ENCODE data around the gene C6orf132. TPM values are rescaled to one million over a fixed set of nuclear protein-coding genes. Genes with fewer than 3 reads are reported as not detected.

Gene C6orf132
- total and polyA plus RNA-seq, 9 of the 15 experiments (the other 6 are each of a cell fraction or from before 2014, with no cell fraction given) = 0.06 to 0.35 (median 0.14) TPM

DNA sequence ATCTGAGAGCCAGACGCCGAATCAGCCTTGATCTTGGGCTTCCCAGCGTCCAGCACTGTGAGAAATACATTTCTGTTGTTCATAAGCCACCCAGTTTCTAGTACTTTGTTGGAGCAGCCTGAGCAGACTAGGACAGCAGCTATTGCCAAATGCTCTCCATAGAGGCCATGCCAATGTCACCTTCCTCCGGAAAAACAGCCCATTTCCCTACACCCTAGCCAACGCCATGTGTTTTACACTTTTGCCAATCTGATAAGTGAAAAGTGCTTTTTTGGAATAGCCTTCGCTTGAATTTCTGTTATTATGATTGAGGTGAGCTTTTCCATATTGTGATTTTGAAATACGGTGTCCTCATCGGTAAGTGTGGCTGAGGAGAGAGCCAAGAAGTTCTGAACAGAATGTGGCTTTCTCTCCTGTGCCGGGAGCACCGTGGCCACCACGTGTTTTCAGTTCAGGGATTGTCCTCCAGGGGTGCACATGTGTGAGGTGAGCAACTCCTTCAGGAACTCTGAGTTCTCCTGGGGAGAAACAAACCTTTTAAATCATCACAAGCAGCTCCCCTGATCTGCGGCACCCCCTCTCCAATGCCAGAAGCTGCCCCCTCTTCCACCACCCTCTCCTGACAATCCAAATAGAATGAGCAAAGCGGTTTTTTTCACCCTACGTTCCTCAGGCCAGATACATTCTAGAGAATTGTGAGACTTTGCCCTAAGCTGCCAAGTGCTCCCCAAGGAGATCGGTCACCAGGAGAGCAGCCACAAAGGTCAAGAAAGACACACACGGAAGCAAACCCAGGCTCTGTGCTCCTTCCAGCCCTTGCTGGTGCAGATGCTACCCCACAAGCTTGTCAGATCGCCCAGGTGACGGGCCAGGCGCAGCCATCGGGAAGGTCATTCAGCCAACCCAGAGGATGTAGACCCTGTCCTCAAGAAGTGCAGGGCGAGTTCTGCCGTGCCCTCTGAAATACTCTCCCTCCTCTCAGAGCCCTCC is 56.1 kb downstream of the C6orf132 start (continued):
- TF ChIP-seq, protein P1, sequence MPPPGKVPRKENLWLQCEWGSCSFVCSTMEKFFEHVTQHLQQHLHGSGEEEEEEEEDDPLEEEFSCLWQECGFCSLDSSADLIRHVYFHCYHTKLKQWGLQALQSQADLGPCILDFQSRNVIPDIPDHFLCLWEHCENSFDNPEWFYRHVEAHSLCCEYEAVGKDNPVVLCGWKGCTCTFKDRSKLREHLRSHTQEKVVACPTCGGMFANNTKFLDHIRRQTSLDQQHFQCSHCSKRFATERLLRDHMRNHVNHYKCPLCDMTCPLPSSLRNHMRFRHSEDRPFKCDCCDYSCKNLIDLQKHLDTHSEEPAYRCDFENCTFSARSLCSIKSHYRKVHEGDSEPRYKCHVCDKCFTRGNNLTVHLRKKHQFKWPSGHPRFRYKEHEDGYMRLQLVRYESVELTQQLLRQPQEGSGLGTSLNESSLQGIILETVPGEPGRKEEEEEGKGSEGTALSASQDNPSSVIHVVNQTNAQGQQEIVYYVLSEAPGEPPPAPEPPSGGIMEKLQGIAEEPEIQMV (tag; conservative IDR thresholded peaks at IDR 0.05; ENCODE audit: low read depth) = no peak
- TF ChIP-seq ZNF444 (CRISPR knock-in tag; IDR thresholded peaks at IDR 0.05) (no peak), L3MBTL2 (IDR thresholded peaks at IDR 0.05) (peak; percentile 91), RAD21 (CRISPR knock-in tag; conservative IDR thresholded peaks at IDR 0.05 in 1 of 2, IDR thresholded peaks at IDR 0.05 in 1 of 2) (peak in 1 of 2 experiments; percentile 23; a peak in 1 of 4 replicates), STAG1 (CRISPR knock-in tag; IDR thresholded peaks at IDR 0.05; ENCODE audit: borderline replicate concordance) (0 out of 2 replicates have a peak, but pooled peaks have one; percentile 10), WHSC1 (IDR thresholded peaks at IDR 0.05; ENCODE audit: low read length) (peak; percentile 47), HDAC3 (IDR thresholded peaks at IDR 0.05; ENCODE audit: borderline replicate concordance, partially characterized antibody) (no peak), PPARD (CRISPR knock-in tag; IDR thresholded peaks at IDR 0.05) (no peak), ZNF263 (CRISPR knock-in tag; IDR thresholded peaks at IDR 0.05; ENCODE audit: borderline replicate concordance) (peak; percentile 66), ARNT (IDR thresholded peaks at IDR 0.05) (no peak), ZC3H8 (IDR thresholded peaks at IDR 0.05) (no peak), GTF2F1 (IDR thresholded peaks at IDR 0.05; ENCODE audit: low read depth, low read length) (no peak)
- TF ChIP-seq, protein P2, sequence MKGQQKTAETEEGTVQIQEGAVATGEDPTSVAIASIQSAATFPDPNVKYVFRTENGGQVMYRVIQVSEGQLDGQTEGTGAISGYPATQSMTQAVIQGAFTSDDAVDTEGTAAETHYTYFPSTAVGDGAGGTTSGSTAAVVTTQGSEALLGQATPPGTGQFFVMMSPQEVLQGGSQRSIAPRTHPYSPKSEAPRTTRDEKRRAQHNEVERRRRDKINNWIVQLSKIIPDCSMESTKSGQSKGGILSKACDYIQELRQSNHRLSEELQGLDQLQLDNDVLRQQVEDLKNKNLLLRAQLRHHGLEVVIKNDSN (CRISPR knock-in tag; IDR thresholded peaks at IDR 0.05) = 0 out of 2 replicates have a peak, but pooled peaks have one; percentile 44
- TF ChIP-seq, protein P3, sequence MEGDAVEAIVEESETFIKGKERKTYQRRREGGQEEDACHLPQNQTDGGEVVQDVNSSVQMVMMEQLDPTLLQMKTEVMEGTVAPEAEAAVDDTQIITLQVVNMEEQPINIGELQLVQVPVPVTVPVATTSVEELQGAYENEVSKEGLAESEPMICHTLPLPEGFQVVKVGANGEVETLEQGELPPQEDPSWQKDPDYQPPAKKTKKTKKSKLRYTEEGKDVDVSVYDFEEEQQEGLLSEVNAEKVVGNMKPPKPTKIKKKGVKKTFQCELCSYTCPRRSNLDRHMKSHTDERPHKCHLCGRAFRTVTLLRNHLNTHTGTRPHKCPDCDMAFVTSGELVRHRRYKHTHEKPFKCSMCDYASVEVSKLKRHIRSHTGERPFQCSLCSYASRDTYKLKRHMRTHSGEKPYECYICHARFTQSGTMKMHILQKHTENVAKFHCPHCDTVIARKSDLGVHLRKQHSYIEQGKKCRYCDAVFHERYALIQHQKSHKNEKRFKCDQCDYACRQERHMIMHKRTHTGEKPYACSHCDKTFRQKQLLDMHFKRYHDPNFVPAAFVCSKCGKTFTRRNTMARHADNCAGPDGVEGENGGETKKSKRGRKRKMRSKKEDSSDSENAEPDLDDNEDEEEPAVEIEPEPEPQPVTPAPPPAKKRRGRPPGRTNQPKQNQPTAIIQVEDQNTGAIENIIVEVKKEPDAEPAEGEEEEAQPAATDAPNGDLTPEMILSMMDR (IDR thresholded peaks at IDR 0.05 in 2 of 3, conservative IDR thresholded peaks at IDR 0.05 in 1 of 3; ENCODE audit: insufficient read depth in 2 of 3, low read depth in 1 of 3, low read length in 3 of 3) = peak; percentile 39 to 58 (median 42); a peak in 5 of 6 replicates
- TF ChIP-seq, protein P4, sequence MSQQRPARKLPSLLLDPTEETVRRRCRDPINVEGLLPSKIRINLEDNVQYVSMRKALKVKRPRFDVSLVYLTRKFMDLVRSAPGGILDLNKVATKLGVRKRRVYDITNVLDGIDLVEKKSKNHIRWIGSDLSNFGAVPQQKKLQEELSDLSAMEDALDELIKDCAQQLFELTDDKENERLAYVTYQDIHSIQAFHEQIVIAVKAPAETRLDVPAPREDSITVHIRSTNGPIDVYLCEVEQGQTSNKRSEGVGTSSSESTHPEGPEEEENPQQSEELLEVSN (IDR thresholded peaks at IDR 0.05; ENCODE audit: borderline replicate concordance in 1 of 2, extremely low read depth in 1 of 2, insufficient read depth in 1 of 2, insufficient read length in 1 of 2, low read depth in 1 of 2, low read length in 1 of 2, poor library complexity in 1 of 2, severe bottlenecking in 1 of 2) = peak; percentile 67 to 82
- TF ChIP-seq, protein P5, sequence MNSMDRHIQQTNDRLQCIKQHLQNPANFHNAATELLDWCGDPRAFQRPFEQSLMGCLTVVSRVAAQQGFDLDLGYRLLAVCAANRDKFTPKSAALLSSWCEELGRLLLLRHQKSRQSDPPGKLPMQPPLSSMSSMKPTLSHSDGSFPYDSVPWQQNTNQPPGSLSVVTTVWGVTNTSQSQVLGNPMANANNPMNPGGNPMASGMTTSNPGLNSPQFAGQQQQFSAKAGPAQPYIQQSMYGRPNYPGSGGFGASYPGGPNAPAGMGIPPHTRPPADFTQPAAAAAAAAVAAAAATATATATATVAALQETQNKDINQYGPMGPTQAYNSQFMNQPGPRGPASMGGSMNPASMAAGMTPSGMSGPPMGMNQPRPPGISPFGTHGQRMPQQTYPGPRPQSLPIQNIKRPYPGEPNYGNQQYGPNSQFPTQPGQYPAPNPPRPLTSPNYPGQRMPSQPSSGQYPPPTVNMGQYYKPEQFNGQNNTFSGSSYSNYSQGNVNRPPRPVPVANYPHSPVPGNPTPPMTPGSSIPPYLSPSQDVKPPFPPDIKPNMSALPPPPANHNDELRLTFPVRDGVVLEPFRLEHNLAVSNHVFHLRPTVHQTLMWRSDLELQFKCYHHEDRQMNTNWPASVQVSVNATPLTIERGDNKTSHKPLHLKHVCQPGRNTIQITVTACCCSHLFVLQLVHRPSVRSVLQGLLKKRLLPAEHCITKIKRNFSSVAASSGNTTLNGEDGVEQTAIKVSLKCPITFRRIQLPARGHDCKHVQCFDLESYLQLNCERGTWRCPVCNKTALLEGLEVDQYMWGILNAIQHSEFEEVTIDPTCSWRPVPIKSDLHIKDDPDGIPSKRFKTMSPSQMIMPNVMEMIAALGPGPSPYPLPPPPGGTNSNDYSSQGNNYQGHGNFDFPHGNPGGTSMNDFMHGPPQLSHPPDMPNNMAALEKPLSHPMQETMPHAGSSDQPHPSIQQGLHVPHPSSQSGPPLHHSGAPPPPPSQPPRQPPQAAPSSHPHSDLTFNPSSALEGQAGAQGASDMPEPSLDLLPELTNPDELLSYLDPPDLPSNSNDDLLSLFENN (IDR thresholded peaks at IDR 0.05; ENCODE audit: low read depth in 2 of 2, low read length in 2 of 2) = no peak

Data from K562 (cell line).